PC-3 (cell line): ENCODE measurements around the gene PTGER3.

ENCODE experiments used
- CTCF ChIP-seq: fragments of 300-600 bp; sonication (generic); conservative IDR thresholded peaks from 2 replicates; pipeline ENCODE4 v1.5.1; 2017; ENCODE audit warnings: antibody characterized with exemption, low read depth, mild to moderate bottlenecking, low read length
- EZH2phosphoT487 ChIP-seq: fragments of 300-600 bp; sonication (generic); IDR thresholded peaks from 2 replicates; pipeline ENCODE4 v1.6.1; 2018; ENCODE audit warnings: mild to moderate bottlenecking, antibody characterized with exemption, low read length, borderline replicate concordance

- TF ChIP-seq CTCF (no peak), EZH2phosphoT487 (no peak)
Observed at GRCh38 chr1:71019233-71019969, 28.2 kb downstream of the PTGER3 start.
